HG03135 (cell line): ENCODE data around the gene UNC5C.

Source experiments
- ATAC-seq: cut with Tn5 transposase; IDR thresholded peaks from one replicate; pipeline ENCODE4 v1.9.1; 2021; ENCODE audit warnings: mild to moderate bottlenecking, moderate library complexity; ENCODE audit not compliant: unreplicated experiment

The UNC5C gene

GRCh38 chr4:95272797-95273196 lies 276.0 kb downstream of the UNC5C start:
- no peak for ATAC-seq

GRCh38 chr4:95272036-95272435 lies 276.7 kb downstream of the UNC5C start:
- ATAC-seq = no peak

GRCh38 chr4:95268819-95269565 lies 279.8 kb downstream of the UNC5C start:
- ATAC-seq = no peak

- no peak for ATAC-seq
Measured at GRCh38 chr4:95267081-95267480, 281.7 kb downstream of the UNC5C start.

GRCh38 chr4:95265814-95266740 lies 282.7 kb downstream of the UNC5C start:
- no peak for ATAC-seq

GRCh38 chr4:95264843-95265242 lies 283.9 kb downstream of the UNC5C start:
- no peak for ATAC-seq

GRCh38 chr4:95263960-95264359 lies 284.8 kb downstream of the UNC5C start:
- ATAC-seq = no peak

GRCh38 chr4:95263391-95263790 lies 285.4 kb downstream of the UNC5C start:
- ATAC-seq = no peak

GRCh38 chr4:95256108-95256835 lies 292.5 kb downstream of the UNC5C start:
- no peak for ATAC-seq

GRCh38 chr4:95255396-95256107 lies 293.2 kb downstream of the UNC5C start:
- ATAC-seq = no peak

GRCh38 chr4:95251568-95251967 lies 297.2 kb downstream of the UNC5C start:
- ATAC-seq = no peak

- ATAC-seq = no peak
Measured at GRCh38 chr4:95250544-95251137, 298.1 kb downstream of the UNC5C start.

GRCh38 chr4:95249426-95250021 lies 299.2 kb downstream of the UNC5C start:
- ATAC-seq = no peak

GRCh38 chr4:95248720-95249425 lies 299.9 kb downstream of the UNC5C start:
- ATAC-seq = no peak

- ATAC-seq = no peak
Measured at GRCh38 chr4:95243892-95244291, 304.9 kb downstream of the UNC5C start.

GRCh38 chr4:95238554-95238953 lies 310.2 kb downstream of the UNC5C start:
- ATAC-seq = no peak

- ATAC-seq = no peak
Measured at GRCh38 chr4:95232358-95233156, 316.2 kb downstream of the UNC5C start.

GRCh38 chr4:95231681-95232080 lies 317.1 kb downstream of the UNC5C start:
- no peak for ATAC-seq
